ENCODE data around the gene FANCF.

DNA sequence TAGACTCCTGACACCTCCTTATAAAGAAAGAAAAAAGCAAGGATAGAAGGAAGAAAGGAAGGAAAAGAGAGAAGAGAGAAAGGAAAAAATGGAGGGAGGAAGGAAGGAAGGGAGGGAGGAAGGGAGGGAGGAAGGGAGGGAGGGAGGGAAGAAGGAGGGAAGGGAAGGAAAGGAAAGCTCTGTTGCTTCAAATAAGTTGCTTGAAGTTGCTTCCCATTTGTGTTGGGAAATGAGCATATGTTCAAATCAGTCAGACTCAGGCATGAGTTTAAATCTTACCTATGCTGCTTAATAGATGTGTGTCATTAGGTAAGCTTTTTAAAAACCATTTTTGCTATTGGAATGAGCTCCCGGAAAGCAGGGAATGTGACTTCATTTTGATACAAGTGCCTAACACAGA lies 34.2 kb upstream of the FANCF start:
- TF ChIP-seq, protein P1, sequence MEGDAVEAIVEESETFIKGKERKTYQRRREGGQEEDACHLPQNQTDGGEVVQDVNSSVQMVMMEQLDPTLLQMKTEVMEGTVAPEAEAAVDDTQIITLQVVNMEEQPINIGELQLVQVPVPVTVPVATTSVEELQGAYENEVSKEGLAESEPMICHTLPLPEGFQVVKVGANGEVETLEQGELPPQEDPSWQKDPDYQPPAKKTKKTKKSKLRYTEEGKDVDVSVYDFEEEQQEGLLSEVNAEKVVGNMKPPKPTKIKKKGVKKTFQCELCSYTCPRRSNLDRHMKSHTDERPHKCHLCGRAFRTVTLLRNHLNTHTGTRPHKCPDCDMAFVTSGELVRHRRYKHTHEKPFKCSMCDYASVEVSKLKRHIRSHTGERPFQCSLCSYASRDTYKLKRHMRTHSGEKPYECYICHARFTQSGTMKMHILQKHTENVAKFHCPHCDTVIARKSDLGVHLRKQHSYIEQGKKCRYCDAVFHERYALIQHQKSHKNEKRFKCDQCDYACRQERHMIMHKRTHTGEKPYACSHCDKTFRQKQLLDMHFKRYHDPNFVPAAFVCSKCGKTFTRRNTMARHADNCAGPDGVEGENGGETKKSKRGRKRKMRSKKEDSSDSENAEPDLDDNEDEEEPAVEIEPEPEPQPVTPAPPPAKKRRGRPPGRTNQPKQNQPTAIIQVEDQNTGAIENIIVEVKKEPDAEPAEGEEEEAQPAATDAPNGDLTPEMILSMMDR (IDR thresholded peaks at IDR 0.05 in 4 of 5, conservative IDR thresholded peaks at IDR 0.05 in 1 of 5): no peak
- TF ChIP-seq POLR2A (IDR thresholded peaks at IDR 0.05): no peak

Data from gastrocnemius medialis (tissue), 4 donors.